ENCODE results near the gene RAB6B.
A peak's percentile ranks its signal among the peaks of the same experiment; 100 is the strongest.

RAB6B gene

DNA sequence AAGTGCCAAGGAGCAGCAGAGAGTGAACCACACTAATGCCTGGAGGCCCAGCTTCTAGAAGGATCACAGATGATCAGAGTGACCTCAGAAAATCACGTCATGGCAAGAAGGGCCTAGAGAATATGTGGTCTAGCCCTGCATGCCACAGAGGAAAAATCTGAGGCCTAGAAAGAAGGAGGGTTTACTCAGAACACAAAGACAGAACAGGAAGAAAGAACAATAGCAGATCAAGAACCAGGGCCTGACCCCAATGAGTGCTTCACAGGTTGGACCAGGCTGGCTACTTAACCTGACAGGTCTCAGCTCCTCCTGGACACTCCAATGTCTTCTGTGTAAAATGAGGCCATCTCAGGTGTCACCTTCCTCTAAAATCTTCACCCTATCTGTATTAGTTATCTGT lies 14.2 kb downstream of the RAB6B start:
- no peak for DNase-seq (ENCODE audit: low read depth)
- TF ChIP-seq MYC (IDR thresholded peaks at IDR 0.05; ENCODE audit: low read depth, low read length): no peak
- no peak overlapping the region for H3K4me3 ChIP-seq (ENCODE audit: low read depth, low read length)

DNA sequence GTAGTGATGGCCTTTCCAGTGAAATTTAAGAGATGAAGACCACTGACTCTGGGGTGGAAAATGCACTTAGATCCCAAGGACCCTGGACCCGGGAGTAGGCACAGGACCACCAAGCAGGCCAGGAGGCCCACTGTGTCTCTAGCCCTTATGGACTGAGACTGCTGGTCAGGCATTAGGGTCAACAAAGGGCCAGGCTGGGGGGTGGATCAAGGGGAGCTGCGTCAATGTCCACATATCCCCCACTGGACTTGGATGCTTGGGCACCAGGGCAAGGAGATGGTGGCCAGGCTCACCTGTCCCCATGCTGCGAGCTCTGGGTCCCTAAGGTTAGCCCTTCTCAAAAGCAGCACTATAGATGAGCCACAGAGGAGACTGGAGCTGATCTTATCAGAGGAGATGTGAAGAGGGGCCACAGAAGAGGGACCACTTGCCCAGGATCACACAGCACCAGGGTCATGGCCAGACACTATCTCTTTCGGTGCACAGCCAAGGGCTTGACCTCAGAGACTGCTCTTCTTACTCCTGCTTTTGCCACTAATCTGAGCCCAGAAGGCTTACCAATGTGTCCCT lies 14.7 kb downstream of the RAB6B start:
- no peak for DNase-seq (ENCODE audit: low read depth)
- no peak overlapping the region for H3K4me3 ChIP-seq (ENCODE audit: low read depth, low read length)
- TF ChIP-seq, protein P1, sequence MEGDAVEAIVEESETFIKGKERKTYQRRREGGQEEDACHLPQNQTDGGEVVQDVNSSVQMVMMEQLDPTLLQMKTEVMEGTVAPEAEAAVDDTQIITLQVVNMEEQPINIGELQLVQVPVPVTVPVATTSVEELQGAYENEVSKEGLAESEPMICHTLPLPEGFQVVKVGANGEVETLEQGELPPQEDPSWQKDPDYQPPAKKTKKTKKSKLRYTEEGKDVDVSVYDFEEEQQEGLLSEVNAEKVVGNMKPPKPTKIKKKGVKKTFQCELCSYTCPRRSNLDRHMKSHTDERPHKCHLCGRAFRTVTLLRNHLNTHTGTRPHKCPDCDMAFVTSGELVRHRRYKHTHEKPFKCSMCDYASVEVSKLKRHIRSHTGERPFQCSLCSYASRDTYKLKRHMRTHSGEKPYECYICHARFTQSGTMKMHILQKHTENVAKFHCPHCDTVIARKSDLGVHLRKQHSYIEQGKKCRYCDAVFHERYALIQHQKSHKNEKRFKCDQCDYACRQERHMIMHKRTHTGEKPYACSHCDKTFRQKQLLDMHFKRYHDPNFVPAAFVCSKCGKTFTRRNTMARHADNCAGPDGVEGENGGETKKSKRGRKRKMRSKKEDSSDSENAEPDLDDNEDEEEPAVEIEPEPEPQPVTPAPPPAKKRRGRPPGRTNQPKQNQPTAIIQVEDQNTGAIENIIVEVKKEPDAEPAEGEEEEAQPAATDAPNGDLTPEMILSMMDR (IDR thresholded peaks at IDR 0.05; ENCODE audit: low read depth, low read length): no peak
- TF ChIP-seq MAX (IDR thresholded peaks at IDR 0.05; ENCODE audit: low read depth, low read length): no peak
- TF ChIP-seq MYC (IDR thresholded peaks at IDR 0.05; ENCODE audit: low read depth, low read length): no peak
- TF ChIP-seq POLR2A (IDR thresholded peaks at IDR 0.05; ENCODE audit: extremely low read depth, insufficient read length): no peak

- TF ChIP-seq POLR2A (IDR thresholded peaks at IDR 0.05; ENCODE audit: extremely low read depth, insufficient read length): no peak
- TF ChIP-seq, protein P1 (IDR thresholded peaks at IDR 0.05; ENCODE audit: low read depth, low read length): no peak
- TF ChIP-seq MAX (IDR thresholded peaks at IDR 0.05; ENCODE audit: low read depth, low read length): no peak
- TF ChIP-seq MYC (IDR thresholded peaks at IDR 0.05; ENCODE audit: low read depth, low read length): no peak
- no peak overlapping the region for H3K4me3 ChIP-seq (ENCODE audit: low read depth, low read length)
- DNase-seq (ENCODE audit: low read depth): no peak
Measured at GRCh38 chr3:133880287-133880686, 15.4 kb downstream of the RAB6B start.

DNA sequence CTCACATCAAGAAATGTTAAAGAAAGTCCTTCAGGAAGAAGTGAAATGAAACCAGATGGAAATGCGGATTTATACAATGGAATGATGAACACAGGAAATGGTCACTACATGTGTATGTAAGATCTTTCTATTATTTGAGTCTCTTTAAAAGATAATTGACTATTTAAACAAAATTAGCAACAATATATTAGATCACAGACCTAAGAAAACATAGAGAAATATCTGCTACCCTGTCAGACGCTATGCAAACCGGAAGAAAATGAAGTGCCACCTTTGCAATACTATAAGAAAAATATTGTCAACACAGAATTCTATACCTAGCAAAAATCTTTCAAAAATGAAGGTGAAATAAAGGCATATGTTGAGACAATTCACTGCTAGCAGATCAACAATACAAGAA lies 17.2 kb downstream of the RAB6B start:
- TF ChIP-seq MAX (IDR thresholded peaks at IDR 0.05; ENCODE audit: low read depth, low read length): no peak
- TF ChIP-seq, protein P1 (IDR thresholded peaks at IDR 0.05; ENCODE audit: low read depth, low read length): no peak
- TF ChIP-seq MYC (IDR thresholded peaks at IDR 0.05; ENCODE audit: low read depth, low read length): no peak
- no peak for TF ChIP-seq POLR2A (IDR thresholded peaks at IDR 0.05; ENCODE audit: extremely low read depth, insufficient read length)
- H3K4me3 ChIP-seq (ENCODE audit: low read depth, low read length): no peak overlapping the region
- DNase-seq (ENCODE audit: low read depth): no peak

DNA sequence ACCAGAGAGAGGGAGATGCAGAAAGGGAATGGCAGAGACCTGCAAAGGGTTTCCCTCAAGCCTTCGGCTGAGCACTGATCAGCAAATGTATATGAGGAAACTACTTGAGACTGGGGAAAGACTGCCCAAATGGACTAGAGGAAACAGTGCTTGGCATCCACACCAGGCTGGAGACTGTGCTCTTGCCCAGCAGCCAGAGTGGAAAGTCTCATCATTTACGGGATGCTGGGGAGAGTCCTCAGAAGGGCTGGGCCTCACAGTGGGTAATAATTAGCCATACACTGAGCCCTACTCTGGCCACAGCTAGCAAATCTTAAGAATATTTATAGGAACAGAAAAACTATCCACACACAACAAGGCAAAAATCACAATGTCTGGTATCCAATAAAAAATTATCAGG lies 18.5 kb downstream of the RAB6B start:
- no peak for TF ChIP-seq MYC (IDR thresholded peaks at IDR 0.05; ENCODE audit: low read depth, low read length)
- TF ChIP-seq POLR2A (IDR thresholded peaks at IDR 0.05; ENCODE audit: extremely low read depth, insufficient read length): no peak
- TF ChIP-seq, protein P1 (IDR thresholded peaks at IDR 0.05; ENCODE audit: low read depth, low read length): no peak
- TF ChIP-seq MAX (IDR thresholded peaks at IDR 0.05; ENCODE audit: low read depth, low read length): no peak
- no peak overlapping the region for H3K4me3 ChIP-seq (ENCODE audit: low read depth, low read length)
- DNase-seq (ENCODE audit: low read depth): no peak

- H3K4me3 ChIP-seq (ENCODE audit: low read depth, low read length): peak overlapping the region; percentile 19
- peak; percentile 77 for DNase-seq (ENCODE audit: low read depth)
- TF ChIP-seq MYC (IDR thresholded peaks at IDR 0.05; ENCODE audit: low read depth, low read length): peak; percentile 30; the same call in 1 of the 2 replicates
- TF ChIP-seq POLR2A (IDR thresholded peaks at IDR 0.05; ENCODE audit: extremely low read depth, insufficient read length): no peak
- peak; percentile 81 for TF ChIP-seq MAX (IDR thresholded peaks at IDR 0.05; ENCODE audit: low read depth, low read length)
Measured at GRCh38 chr3:133874761-133875438, 20.8 kb downstream of the RAB6B start.

Data from NB4 (cell line).